Stimulated activated CD4-positive, alpha-beta T cell treated with anti-CD3 and anti-CD28 coated beads, TNF-alpha, amount 100 ng/mL, for 1 hour (primary cell): ENCODE results near the gene TMEM89.

Experiments
- DNase-seq, 3 donors: peaks; one replicate each; pipeline ENCODE4 v3.0.0-alpha.2; 2020; ENCODE audit warnings: low read depth in 3 of 3, low spot score in 1 of 3

The TMEM89 gene, protein sequence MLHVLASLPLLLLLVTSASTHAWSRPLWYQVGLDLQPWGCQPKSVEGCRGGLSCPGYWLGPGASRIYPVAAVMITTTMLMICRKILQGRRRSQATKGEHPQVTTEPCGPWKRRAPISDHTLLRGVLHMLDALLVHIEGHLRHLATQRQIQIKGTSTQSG

GRCh38 chr3:48621461-48621869 is at the start of gene TMEM89:
TSS of gene TMEM89 (minus strand) at chr3:48621769. CDS start at chr3:48621756, 13 bp downstream.
- DNase-seq: no peak

- DNase-seq: no peak
These were observed 43.4 kb upstream of the TMEM89 start for GRCh38 chr3:48664929-48665328.

GRCh38 chr3:48664313-48664644 is 42.7 kb upstream of the TMEM89 start:
- no peak for DNase-seq

GRCh38 chr3:48663489-48664312 is 42.1 kb upstream of the TMEM89 start:
- DNase-seq: peak; percentile 51 to 72 (median 67)

DNA sequence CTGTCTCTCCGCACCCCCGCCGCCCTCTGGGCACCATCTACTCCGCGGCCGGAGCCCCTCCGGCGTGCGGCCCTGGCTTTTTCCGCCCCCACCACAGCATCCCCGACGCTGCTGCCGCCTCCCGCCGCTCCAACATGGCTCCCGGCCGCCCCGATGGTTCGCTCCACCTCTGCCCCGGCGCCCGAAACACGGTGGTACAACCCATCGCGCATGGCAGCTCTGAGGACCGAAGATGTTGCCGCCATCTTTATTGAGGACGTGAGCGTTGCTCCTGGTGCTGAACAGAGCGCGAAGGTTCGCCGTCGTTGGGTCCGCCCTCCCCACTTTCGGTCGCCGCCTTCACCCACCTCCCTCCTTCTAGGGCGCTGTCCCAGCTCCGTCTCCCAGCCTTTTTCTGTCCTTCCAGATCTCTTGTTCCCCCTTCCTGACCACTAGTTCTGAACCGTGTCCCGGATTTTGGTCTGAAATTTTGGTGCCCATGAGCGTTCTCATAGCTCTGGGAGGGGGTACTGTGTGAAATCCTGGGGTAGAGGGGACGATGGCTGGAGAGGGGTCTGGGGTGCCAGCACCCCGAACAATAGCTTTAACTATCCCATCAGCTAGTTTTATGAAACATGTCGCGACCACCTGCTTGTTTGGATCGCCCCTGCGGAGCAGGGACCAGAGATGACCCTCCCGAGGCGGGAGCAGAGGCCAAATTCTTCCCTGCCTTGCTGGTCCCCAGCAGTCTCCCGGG is 41.4 kb upstream of the TMEM89 start, which contains the start of gene CELSR3:
Gene CELSR3 (minus strand): TSS at position 134 of the 736 bp plus-strand sequence. CDS start 252 bp downstream, outside the sequence.
- DNase-seq: peak in 1 of 3 donors; percentile 26

DNA sequence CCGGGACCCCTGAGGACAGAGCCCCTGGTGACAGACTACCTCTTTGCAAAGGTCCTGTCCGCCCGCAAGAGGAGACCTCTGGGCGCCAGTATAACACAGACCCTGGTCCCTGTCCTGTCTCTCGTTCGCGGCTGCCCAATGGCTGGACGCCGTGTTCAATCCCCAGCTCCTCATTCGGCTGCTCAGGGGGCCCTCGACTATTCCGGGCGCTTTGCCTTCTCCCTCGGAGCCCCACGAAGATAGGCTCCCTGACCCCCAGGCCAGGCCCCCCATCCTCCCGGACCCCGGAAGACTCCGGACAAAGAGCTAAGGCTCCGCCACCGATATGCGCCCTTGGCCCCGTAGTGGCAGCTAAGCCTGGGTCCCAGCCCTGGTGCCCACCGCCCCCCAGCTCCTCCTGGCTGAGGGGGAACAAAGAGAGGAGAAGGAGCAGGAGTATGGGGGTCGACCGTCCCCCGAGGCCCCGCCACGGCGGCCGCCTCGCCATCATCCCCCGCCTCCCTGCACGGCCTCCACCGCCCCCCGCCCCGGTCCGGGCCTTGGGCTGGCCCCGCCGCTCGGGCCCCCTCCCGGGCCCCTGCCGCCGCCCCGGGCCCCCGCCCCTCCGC is 40.7 kb upstream of the TMEM89 start:
- no peak for DNase-seq

GRCh38 chr3:48661501-48662144 is 40.1 kb upstream of the TMEM89 start:
- DNase-seq: peak; percentile 31 to 70 (median 56)

DNA sequence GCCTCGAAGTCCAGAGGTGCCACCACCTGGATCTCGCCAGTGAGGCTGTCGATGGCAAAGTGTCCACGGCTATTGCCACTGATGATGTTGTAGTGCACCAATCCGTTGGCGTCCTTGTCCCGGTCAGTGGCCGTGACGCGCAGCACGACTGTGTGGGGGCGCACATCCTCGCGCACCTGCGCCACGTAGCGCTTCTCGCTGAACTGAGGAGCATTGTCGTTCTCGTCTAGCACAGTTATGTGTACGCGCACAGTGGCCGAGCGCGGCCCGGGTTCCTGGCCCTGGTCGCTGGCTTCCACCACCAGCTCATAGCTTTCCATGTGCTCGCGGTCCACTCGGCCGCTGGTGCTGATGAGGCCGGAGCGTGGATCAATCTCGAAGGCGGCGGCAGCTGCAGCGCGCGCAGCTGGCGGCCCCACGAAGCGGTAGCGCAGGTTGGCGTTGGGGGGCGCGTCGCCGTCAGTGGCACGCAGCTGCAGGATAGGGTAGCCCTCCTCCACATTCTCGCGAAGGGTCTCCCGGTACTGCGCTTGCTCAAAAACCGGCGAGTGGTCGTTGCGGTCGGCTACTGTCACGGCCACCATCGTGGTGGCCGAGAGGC is 39.3 kb upstream of the TMEM89 start:
- no peak for DNase-seq

- DNase-seq: no peak
These were observed 35.3 kb upstream of the TMEM89 start for GRCh38 chr3:48656841-48657281.

GRCh38 chr3:48656061-48656840 is 34.7 kb upstream of the TMEM89 start:
- DNase-seq: peak; percentile 61 to 82 (median 70)

DNA sequence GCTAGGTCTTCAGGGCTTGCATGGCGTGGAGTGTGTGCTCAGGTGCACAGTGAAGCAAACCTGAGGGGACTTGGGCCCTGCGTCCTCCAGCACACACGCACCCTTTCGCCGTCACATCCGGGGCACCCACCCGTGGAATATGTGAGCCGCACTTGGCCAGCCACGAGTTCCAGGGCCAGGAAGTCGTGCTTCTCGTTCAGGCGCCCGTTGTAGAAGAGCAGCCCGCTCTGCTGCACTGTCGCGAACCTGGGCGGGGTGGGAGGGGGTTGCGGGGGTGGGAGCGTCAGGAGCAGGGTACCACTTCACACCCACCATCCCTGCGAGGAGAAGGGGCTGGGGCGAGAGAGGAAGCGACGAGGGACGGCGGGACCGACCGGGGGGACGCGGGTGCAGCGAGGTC is 34.0 kb upstream of the TMEM89 start:
- DNase-seq: peak in 1 of 3 donors; percentile 21

DNA sequence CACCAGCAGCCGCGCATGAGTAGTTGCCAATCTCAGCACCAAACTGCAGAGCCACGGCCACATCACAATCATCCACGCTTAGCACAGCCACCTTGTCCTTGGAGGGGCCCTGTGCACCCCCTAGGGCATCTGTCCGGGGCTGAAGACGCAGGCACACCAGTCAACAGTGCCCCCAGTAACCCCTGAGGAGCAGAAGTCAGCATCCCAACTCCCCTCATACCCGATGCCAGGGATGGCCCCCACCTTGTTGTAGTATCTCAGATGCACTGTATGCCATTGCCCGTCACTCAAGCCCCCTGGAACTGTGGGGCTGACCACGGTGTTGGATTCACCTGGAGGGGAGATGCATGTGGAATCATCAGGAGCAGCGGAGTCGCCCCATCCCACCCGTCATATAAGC is 33.5 kb upstream of the TMEM89 start:
- DNase-seq: no peak

DNA sequence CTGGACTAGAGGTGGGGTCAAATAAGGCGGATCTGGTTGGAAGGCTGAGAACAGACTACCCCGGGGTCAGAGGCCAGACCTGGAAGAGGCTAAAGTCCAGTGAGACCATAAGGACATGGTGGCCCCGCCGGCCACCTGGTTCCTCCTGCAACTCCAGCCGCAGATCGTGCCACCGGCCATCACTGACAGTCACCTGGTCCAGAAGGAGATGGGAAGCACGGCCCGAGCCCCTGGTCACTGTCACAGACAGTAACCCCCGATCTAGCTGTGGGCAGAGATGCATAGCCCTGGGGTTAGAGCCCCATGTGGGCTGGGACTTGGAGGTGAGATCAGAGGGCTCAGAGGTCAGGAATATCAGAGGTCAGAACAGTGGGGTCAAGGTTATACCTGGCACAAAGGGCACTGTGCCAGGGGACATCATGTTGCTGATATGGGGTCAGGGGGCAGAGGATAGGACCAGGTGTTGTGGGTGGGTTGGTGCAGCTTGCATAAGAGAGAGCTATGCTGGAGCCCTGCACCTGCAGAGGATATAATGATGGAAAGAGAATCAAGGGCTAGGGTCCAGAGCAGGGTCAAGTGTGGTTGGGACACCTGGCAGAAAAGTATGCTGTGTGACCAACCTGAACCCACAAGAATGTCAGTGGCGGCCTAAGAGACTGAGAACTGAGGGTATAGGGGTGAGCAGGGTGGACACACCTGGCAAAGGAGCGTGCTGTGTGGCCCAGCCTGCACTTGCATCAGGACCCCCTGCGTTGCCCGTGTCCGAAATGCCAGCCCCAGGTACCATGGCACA is 31.6 kb upstream of the TMEM89 start:
- DNase-seq: no peak

DNA sequence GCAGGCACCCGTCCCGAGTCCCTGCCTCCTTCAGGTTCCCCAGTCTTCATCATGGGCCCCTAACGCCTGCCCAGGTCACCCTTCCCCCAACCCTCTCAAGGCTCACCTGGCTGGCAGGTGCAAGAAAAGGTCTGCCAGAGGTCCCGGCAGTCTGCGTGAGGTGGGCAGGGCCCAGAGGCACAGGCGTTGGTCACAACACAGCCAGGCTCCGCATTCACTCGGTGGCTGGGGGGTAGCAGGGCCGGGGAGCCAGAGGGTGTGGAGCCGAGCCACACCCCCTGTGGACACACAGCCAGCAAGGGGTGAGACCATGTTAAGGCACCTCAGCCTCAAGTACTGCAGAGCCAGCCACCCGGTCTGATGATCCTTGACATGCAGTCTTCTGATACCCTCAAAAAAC is 30.2 kb upstream of the TMEM89 start:
- DNase-seq: no peak

DNA sequence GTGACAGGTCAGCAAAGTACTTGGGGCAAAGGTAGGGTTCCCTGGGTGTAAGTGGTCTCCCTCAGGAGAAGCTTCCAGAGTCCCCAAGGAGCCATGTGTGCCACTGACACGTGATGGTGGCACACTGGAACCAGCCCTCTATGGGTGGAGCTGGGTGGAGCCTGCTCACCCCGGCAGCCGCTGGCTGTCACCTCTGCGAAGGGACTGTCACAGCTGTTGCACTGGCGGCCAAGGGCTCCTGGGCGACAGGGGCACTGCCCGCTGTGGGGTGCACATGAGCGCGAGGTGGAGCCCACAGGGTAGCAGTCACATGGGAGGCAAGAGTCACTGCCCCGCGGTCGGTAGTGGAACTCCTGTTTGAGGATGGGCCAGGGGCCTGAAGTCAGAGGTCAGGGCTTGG is 29.2 kb upstream of the TMEM89 start:
- no peak for DNase-seq

GRCh38 chr3:48648188-48648850 is 26.8 kb upstream of the TMEM89 start:
- DNase-seq: no peak

DNA sequence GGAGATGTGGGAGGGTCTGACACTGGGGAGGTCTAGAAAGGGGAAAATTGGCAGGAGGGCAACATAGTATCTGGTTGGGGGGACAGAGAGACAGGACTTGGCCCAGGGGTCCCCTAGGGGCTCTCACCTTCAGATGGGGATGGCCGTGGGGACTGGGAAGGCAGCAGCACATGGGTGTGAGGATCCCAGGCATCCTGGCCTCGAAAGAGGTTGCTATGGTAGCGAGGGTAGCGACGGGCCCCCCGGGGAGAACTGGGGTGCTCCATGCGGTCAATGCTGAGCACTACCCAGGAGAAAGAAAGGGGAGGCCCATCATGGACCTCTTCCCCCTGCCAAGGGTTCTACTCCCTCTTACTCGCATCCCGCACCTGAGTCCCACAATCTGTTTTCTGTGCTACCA is 26.1 kb upstream of the TMEM89 start:
- no peak for DNase-seq
